B cell (primary cell): ENCODE results near the gene PARP15.

Source experiments
- CTCF ChIP-seq: fragments of 200-600 bp; IDR thresholded peaks from one replicate; pipeline ENCODE4 v1.8.0; 2022; ENCODE audit warnings: antibody characterized with exemption, mild to moderate bottlenecking
- EZH2 ChIP-seq: IDR thresholded peaks from 2 replicates; pipeline ENCODE4 v1.6.1; 2012; ENCODE audit warnings: borderline replicate concordance, low read depth, mild to moderate bottlenecking, moderate library complexity, low read length; ENCODE audit not compliant: insufficient read depth, poor library complexity, severe bottlenecking

- TF ChIP-seq CTCF (no peak), EZH2 (no peak)
Measured at GRCh38 chr3:122619040-122619439, 41.6 kb downstream of the PARP15 start.
